B cell (primary cell): Measurements from ENCODE around the gene DYNC1I2. TPM values are rescaled to one million over a fixed set of nuclear protein-coding genes. Genes with fewer than 3 reads are reported as not detected.
A peak's percentile ranks its signal among the peaks of the same experiment; 100 is the strongest.

Experiments
- ATAC-seq: fragments of 200-7000 bp; cut with Tn5 transposase; one replicate; pipeline ENCODE4 v1.10.0; 2021; ENCODE audit warnings: low read depth, mild to moderate bottlenecking, moderate number of reproducible peaks, moderate library complexity
- CTCF ChIA-PET: fragments of 350-600 bp; sonication (Branson Sonifier 250); formaldehyde crosslinking; loops from one replicate; lab custom pipeline; 2021; ENCODE audit warnings: antibody characterized with exemption, inconsistent platforms; lab: Charles Lee
- POLR2A ChIA-PET: fragments of 350-600 bp; sonication (Branson Sonifier 250); formaldehyde crosslinking; loops from one replicate; lab custom pipeline; 2021; ENCODE audit warnings: antibody characterized with exemption; lab: Charles Lee
- DNase-seq: peaks from one replicate; pipeline ENCODE4 v3.0.0; 2013
- H2AFZ ChIP-seq: 2 replicates; pipeline ENCODE4 v1.6.1; 2012; ENCODE audit warnings: mild to moderate bottlenecking, low read depth, low read length; ENCODE audit not compliant: insufficient read depth, poor library complexity, severe bottlenecking
- H3K27ac ChIP-seq, 2 donors: 1 replicate in 1 of 2; 2 replicates in 1 of 2; pipeline ENCODE4 v1.5.1; 2012 to 2013; ENCODE audit warnings: low read length in 2 of 2, mild to moderate bottlenecking in 2 of 2, moderate library complexity in 1 of 2
- H3K27me3 ChIP-seq, 4 experiments: fragments of 200-600 bp in 1 of 4; sonication (generic) in 1 of 4; replicated peaks in 1 of 4; 1 replicate in 2 of 4; 2 replicates in 2 of 4; pipeline versions ENCODE4 v1.6.1 to v1.7.0; 2013 to 2016; ENCODE audit warnings: low read length in 3 of 4, mild to moderate bottlenecking in 2 of 4, mixed read lengths in 1 of 4, moderate library complexity in 1 of 4; ENCODE audit not compliant: insufficient read depth in 4 of 4, control insufficient read depth in 3 of 4; ENCODE audit errors: control extremely low read depth in 1 of 4
- H3K36me3 ChIP-seq, 2 experiments: replicated peaks in 1 of 2; 1 replicate in 1 of 2; 2 replicates in 1 of 2; pipeline versions ENCODE4 v1.6.1 to v1.7.1; 2013; ENCODE audit warnings: low read length in 1 of 2; ENCODE audit not compliant: insufficient read depth in 2 of 2, control insufficient read depth in 1 of 2; ENCODE audit errors: control extremely low read depth in 1 of 2, extremely low read depth in 1 of 2
- H3K4me1 ChIP-seq, 2 donors: fragments of 200-600 bp in 1 of 2; sonication (generic) in 1 of 2; 1 replicate in 1 of 2; 2 replicates in 1 of 2; pipeline versions ENCODE4 v1.5.1 to v1.6.1; 2013 to 2017; ENCODE audit warnings: low read length in 2 of 2; ENCODE audit not compliant: control insufficient read depth in 2 of 2, insufficient read depth in 2 of 2
- H3K4me2 ChIP-seq: replicated peaks from 2 replicates; pipeline ENCODE3; 2012; ENCODE audit warnings: mild to moderate bottlenecking, low read depth, low read length; ENCODE audit not compliant: poor library complexity, severe bottlenecking
- H3K4me3 ChIP-seq, 5 experiments: fragments of 200-600 bp in 1 of 5; sonication (generic) in 1 of 5; 1 replicate in 3 of 5; 2 replicates in 2 of 5; pipeline versions ENCODE4 v1.5.1 to v1.7.0; 2011 to 2016; ENCODE audit warnings: low read length in 4 of 5, mild to moderate bottlenecking in 4 of 5, low read depth in 2 of 5, control low read depth in 1 of 5, moderate library complexity in 1 of 5; ENCODE audit not compliant: insufficient read depth in 1 of 5; ENCODE audit errors: control extremely low read depth in 1 of 5, extremely low read depth in 1 of 5
- H3K79me2 ChIP-seq: fragments of 200-600 bp; sonication (generic); one replicate; pipeline ENCODE4 v1.6.0; 2016; ENCODE audit warnings: low read length; ENCODE audit not compliant: control insufficient read depth, insufficient read depth
- H3K9ac ChIP-seq: fragments of 200-600 bp; sonication (generic); 2 replicates; pipeline ENCODE4 v1.6.1; 2017; ENCODE audit warnings: mild to moderate bottlenecking, low read length, moderate library complexity
- H3K9me3 ChIP-seq, 3 donors: one replicate each; pipeline versions ENCODE4 v1.6.1 to v1.7.1; 2013; ENCODE audit warnings: low read length in 2 of 3; ENCODE audit not compliant: control insufficient read depth in 2 of 3, insufficient read depth in 1 of 3; ENCODE audit errors: control extremely low read depth in 1 of 3
- H4K20me1 ChIP-seq: 2 replicates; pipeline ENCODE4 v1.6.0; 2012; ENCODE audit warnings: mild to moderate bottlenecking, low read length; ENCODE audit not compliant: insufficient read depth, control insufficient read depth, poor library complexity, severe bottlenecking
- H3K27ac Mint-ChIP-seq: one replicate; pipeline ENCODE4 v1.8.0; 2021; ENCODE audit warnings: mixed read lengths
- H3K27me3 Mint-ChIP-seq: one replicate; pipeline ENCODE4 v1.8.0; 2021; ENCODE audit warnings: mixed read lengths
- H3K4me1 Mint-ChIP-seq: one replicate; pipeline ENCODE4 v1.8.0; 2021; ENCODE audit warnings: mixed read lengths
- H3K4me3 Mint-ChIP-seq: one replicate; pipeline ENCODE4 v1.8.0; 2021; ENCODE audit warnings: mixed read lengths
- H3K9me3 Mint-ChIP-seq: one replicate; pipeline ENCODE4 v1.8.0; 2022; ENCODE audit warnings: mixed read lengths; ENCODE audit not compliant: insufficient read depth
- CTCF ChIP-seq: fragments of 200-600 bp; IDR thresholded peaks from one replicate; pipeline ENCODE4 v1.8.0; 2022; ENCODE audit warnings: antibody characterized with exemption, mild to moderate bottlenecking
- EZH2 ChIP-seq: IDR thresholded peaks from 2 replicates; pipeline ENCODE4 v1.6.1; 2012; ENCODE audit warnings: borderline replicate concordance, low read depth, mild to moderate bottlenecking, moderate library complexity, low read length; ENCODE audit not compliant: insufficient read depth, poor library complexity, severe bottlenecking
- WGBS: methylation state at CpG from one replicate; pipeline ENCODE4 v1.1.5; 2013; ENCODE audit warnings: missing lambda C conversion rate; ENCODE audit not compliant: insufficient coverage; 5-methylcytosine and 5-hydroxymethylcytosine counted together
- intact Hi-C: fragments of 100-400 bp; cut with micrococcal nuclease; formaldehyde crosslinking; loops from one replicate; pipeline ENCODE4 v1.10.0; 2022
- polyA plus RNA-seq: library from polyadenylated mRNA; depleted of rRNA; stranded (reverse); fragments of >200 nt; gene quantifications from 2 replicates; pipeline ENCODE4 v1.2.3, GENCODE V29; 2012
- total RNA-seq, 2 donors: library from RNA; stranded (reverse); fragments of 120-200 nt in 1 of 2; gene quantifications; 1 replicate in 1 of 2; 2 replicates in 1 of 2; pipeline versions ENCODE4 v1.2.3 to v1.2.4, GENCODE V29; 2013 to 2022

DYNC1I2 gene
- total and polyA plus RNA-seq, 2 donors (not counting 1 experiment from before 2014, with no cell fraction given) = 20.4 to 57.6 TPM

DNA sequence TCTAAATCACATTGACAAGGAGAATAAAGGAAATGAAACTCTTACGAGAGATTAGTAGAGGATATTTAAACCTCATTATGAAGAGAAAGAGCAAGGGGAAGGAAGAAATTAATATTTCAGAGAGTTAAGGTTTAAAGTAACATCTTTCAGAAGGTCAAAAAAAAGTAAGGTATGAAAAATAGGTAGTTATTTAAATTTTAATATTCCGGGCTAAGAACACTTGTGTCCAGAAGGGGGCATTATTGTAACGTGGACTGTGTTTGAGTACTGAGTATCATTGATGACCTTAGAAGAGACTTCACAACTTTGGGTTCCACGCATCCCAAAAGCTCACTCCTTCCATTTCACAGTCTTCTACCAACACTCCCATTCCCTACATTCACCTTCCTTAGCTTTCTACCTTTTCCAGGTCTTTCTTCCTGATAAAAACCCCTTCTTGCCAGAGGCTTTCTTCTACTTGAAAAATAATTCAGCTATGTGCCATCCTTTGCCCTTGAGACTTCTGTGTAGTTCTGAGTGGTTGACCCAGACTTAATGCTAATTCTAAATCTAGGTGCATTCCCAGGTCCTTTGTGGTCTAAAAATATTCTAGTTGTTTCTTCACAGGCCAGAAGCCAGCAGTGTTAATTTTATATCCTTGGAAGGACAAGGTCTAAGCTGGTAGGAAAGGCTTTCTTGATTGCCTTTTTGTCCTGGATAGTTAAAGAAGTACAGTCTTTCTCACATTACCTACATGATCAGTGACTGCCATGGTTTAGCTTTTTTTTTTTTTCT, 16.5 kb downstream of the DYNC1I2 start:
- Histone ChIP-seq H3K4me2 (no peak overlapping the region), H3K4me1 (peaks cover 7 to 8% of the 10 kb centered on the region in 2 donors), H3K27ac (no peak overlapping the region), H2AFZ (no peak overlapping the region), H3K79me2 (peaks cover 22% of the 10 kb centered on the region), H3K9ac (no peak overlapping the region), H3K4me3 (no peak overlapping the region), H3K9me3 (no peaks in the 10 kb centered on the region), H4K20me1 (no peaks in the 10 kb centered on the region), H3K27me3 (no peaks in the 10 kb centered on the region), H3K36me3 (peaks cover 0 to 2% of the 10 kb centered on the region in 2 experiments)
- peak overlapping the region; percentile 81 for H3K27ac Mint-ChIP-seq
- POLR2A ChIA-PET = no interaction called here
- no peaks in the 10 kb centered on the region for H3K27me3 Mint-ChIP-seq
- intact Hi-C loops = loop anchor here (1.0 to 2.0 kb wide), 2 partner anchors 17 to 105 kb away; partner anchors contain the start of gene DYNC1I2
- H3K4me3 Mint-ChIP-seq = no peak overlapping the region
- H3K4me1 Mint-ChIP-seq = peaks cover 10% of the 10 kb centered on the region
- WGBS = 85% methylated on average over 2 of the region's 4 CpGs
- TF ChIP-seq CTCF (peak; percentile 71), EZH2 (no peak)
- no peaks in the 10 kb centered on the region for H3K9me3 Mint-ChIP-seq
- no peak for ATAC-seq
- peak; percentile 52 for DNase-seq
- CTCF ChIA-PET = interaction anchor here (0.7 to 4.6 kb wide), 22 partner anchors 10 to 762 kb away, joined by 3 to 33 read pairs (median 4); partner anchors contain the start of gene DLX2
